NCI-H2107 treated with DMSO at 0.1 percent for 48 hours (cell line): ENCODE measurements around the gene RAPSN.

ENCODE experiments used
- DNase-seq: peaks from one replicate; lab custom pipeline; 2025; ENCODE audit not compliant: unreplicated experiment; lab: John Stamatoyannopoulos, UW

The RAPSN gene

GRCh38 chr11:47391711-47392432 lies 57.1 kb downstream of the RAPSN start:
- no peak for DNase-seq

- no peak for DNase-seq
Measured at GRCh38 chr11:47391077-47391583, 57.8 kb downstream of the RAPSN start.

DNA sequence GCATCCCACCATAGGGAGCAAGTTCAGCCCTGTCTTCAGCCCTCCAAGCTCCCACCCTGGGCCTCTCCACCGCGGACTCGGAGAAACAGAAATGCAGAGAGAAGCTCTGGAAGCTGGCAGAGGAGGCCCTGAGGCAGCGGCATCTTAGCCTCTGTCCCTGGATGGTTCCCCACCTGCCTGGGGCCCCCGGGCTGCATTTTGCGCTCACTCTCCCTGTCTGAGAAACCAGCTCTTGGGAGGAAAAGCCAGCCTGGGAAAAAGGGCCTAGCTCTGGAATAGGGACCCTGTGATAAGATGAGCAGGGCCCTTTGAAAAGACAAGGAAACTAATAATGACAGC lies 58.5 kb downstream of the RAPSN start:
- no peak for DNase-seq

DNA sequence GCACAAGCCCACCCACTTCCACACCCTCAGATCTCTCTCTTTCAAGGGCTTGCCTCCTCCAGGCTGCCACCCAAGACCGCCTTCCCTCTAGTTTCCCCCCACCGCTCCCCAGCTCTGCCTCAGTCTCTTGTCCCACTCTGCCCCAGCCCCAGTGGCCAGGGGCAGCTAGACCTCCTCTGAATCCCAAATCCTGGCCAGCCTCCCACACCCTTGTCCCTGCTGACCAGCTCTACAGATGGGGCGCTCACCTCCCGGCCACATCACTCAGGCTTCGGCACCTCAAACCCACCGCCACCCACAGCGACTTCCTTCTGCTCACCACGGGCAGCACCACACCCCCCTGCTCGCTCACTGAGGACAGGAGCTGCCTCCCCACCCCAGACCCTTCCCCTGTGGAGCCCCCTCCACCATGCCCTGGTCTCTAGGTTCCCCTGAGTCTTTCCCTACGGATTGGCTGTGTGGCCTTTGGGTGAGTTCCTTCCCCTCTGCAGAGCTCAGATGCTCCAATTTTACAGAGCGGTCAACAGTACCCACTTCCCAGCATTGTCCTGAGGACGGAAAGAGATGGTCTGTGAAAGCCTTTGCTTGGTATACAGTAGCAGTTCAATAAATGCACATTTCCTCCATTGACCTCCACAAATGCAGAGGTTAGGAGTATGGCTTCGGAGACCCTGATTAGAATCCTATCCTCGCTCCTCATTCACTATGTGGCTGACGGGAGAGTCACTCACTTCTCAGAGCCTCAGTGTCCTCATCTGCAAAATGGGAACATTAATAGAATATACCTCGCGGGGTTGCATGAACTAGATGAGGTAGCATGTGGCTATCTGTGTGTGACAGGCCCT lies 59.1 kb downstream of the RAPSN start:
- DNase-seq, result no peak

- DNase-seq, result no peak
Measured at GRCh38 chr11:47388697-47389576, 60.0 kb downstream of the RAPSN start.

GRCh38 chr11:47387944-47388696 lies 60.8 kb downstream of the RAPSN start:
- no peak for DNase-seq
